ACC112 (cell line): ENCODE data around the gene SH3GL1.

Source experiments
- H2AFZ ChIP-seq: fragments of 200-600 bp; sonication (generic); one replicate; pipeline ENCODE4 v1.6.0; 2017; ENCODE audit warnings: antibody characterized with exemption, low read length; ENCODE audit not compliant: unreplicated experiment
- H3K27ac ChIP-seq: fragments of 200-600 bp; sonication (generic); 2 replicates; pipeline ENCODE4 v1.5.1; 2014; ENCODE audit warnings: low read depth, mild to moderate bottlenecking, antibody characterized with exemption, low read length, moderate library complexity
- H3K27me3 ChIP-seq: fragments of 200-600 bp; sonication (generic); 2 replicates; pipeline ENCODE4 v1.6.1; 2014; ENCODE audit warnings: mild to moderate bottlenecking, antibody characterized with exemption, low read length, moderate library complexity, mixed read lengths; ENCODE audit not compliant: insufficient read depth
- H3K36me3 ChIP-seq: fragments of 200-600 bp; sonication (generic); 2 replicates; pipeline ENCODE4 v1.6.1; 2016; ENCODE audit warnings: mild to moderate bottlenecking, antibody characterized with exemption, low read length, moderate library complexity, mixed read lengths; ENCODE audit not compliant: insufficient read depth
- H3K4me1 ChIP-seq: fragments of 200-600 bp; sonication (generic); one replicate; pipeline ENCODE4 v1.6.1; 2016; ENCODE audit warnings: low read length, mixed read lengths; ENCODE audit not compliant: insufficient read depth, unreplicated experiment, control insufficient read depth
- H3K4me3 ChIP-seq: fragments of 200-600 bp; sonication (generic); 2 replicates; pipeline ENCODE4 v1.5.1; 2014; ENCODE audit warnings: mild to moderate bottlenecking, low read depth, low read length
- H3K79me2 ChIP-seq: fragments of 200-600 bp; sonication (generic); one replicate; pipeline ENCODE4 v1.6.0; 2016; ENCODE audit warnings: low read length; ENCODE audit not compliant: control insufficient read depth, unreplicated experiment, insufficient read depth

Gene SH3GL1

GRCh38 chr19:4400135-4400936 lies at the start of gene SH3GL1:
SH3GL1 (minus strand) TSS chr19:4400547; CDS start chr19:4400368, 179 bp downstream.
- Histone ChIP-seq H3K27me3 (no peaks in the 10 kb centered on the region), H2AFZ (peak within 1 kb of the TSS; percentile 38)

GRCh38 chr19:4449639-4450028 lies 49.3 kb upstream of the SH3GL1 start:
- no peaks in the 10 kb centered on the region for H3K36me3 ChIP-seq

More at GRCh38 chr19:4400135-4400936, at the start of gene SH3GL1:
- Histone ChIP-seq H3K4me3 (peak within 1 kb of the TSS; percentile 98), H3K4me1 (peaks cover 22% of the 10 kb centered on the region), H3K79me2 (peaks cover 73% of the 10 kb centered on the region), H3K27ac (peak within 1 kb of the TSS; percentile 77), H3K36me3 (no peaks in the 10 kb centered on the region; the same call in 1 of the 2 replicates)

GRCh38 chr19:4449022-4449638 lies 48.8 kb upstream of the SH3GL1 start:
- Histone ChIP-seq H3K4me1 (no peaks in the 10 kb centered on the region), H3K27ac (no peak overlapping the region), H3K27me3 (no peaks in the 10 kb centered on the region), H3K36me3 (no peaks in the 10 kb centered on the region), H3K79me2 (peaks cover 6% of the 10 kb centered on the region), H3K4me3 (no peak overlapping the region), H2AFZ (no peak overlapping the region)

More at GRCh38 chr19:4449639-4450028, 49.3 kb upstream of the SH3GL1 start:
- no peak overlapping the region for H2AFZ ChIP-seq
- peaks cover 3% of the 10 kb centered on the region for H3K4me1 ChIP-seq
- no peaks in the 10 kb centered on the region for H3K27me3 ChIP-seq
- H3K4me3 ChIP-seq, result no peak overlapping the region
- H3K79me2 ChIP-seq, result peaks cover 11% of the 10 kb centered on the region
- H3K27ac ChIP-seq, result no peak overlapping the region

GRCh38 chr19:4448147-4448985 lies 48.0 kb upstream of the SH3GL1 start:
- H3K27me3 ChIP-seq, result no peaks in the 10 kb centered on the region
- H3K27ac ChIP-seq, result no peak overlapping the region
- H2AFZ ChIP-seq, result no peak overlapping the region
- H3K36me3 ChIP-seq, result no peaks in the 10 kb centered on the region
- H3K79me2 ChIP-seq, result peaks cover 4% of the 10 kb centered on the region
- no peaks in the 10 kb centered on the region for H3K4me1 ChIP-seq
- no peak overlapping the region for H3K4me3 ChIP-seq

- Histone ChIP-seq H3K79me2 (no peaks in the 10 kb centered on the region), H3K4me3 (no peak overlapping the region), H3K27ac (no peak overlapping the region), H3K4me1 (no peaks in the 10 kb centered on the region), H3K27me3 (no peaks in the 10 kb centered on the region), H3K36me3 (no peaks in the 10 kb centered on the region), H2AFZ (no peak overlapping the region)
These were observed 47.2 kb upstream of the SH3GL1 start for GRCh38 chr19:4447327-4448146.

GRCh38 chr19:4446704-4447200 lies 46.4 kb upstream of the SH3GL1 start:
- Histone ChIP-seq H3K36me3 (no peaks in the 10 kb centered on the region), H2AFZ (no peak overlapping the region), H3K4me3 (no peak overlapping the region), H3K4me1 (no peaks in the 10 kb centered on the region), H3K27ac (no peak overlapping the region), H3K79me2 (no peaks in the 10 kb centered on the region), H3K27me3 (no peaks in the 10 kb centered on the region)

GRCh38 chr19:4445963-4446703 lies 45.8 kb upstream of the SH3GL1 start:
- Histone ChIP-seq H2AFZ (no peak overlapping the region), H3K4me3 (no peak overlapping the region), H3K27me3 (no peaks in the 10 kb centered on the region), H3K79me2 (no peaks in the 10 kb centered on the region), H3K36me3 (no peaks in the 10 kb centered on the region), H3K27ac (no peak overlapping the region), H3K4me1 (no peaks in the 10 kb centered on the region)

GRCh38 chr19:4444765-4445741 lies 44.7 kb upstream of the SH3GL1 start:
- Histone ChIP-seq H3K27me3 (no peaks in the 10 kb centered on the region), H3K36me3 (no peaks in the 10 kb centered on the region), H3K79me2 (no peaks in the 10 kb centered on the region), H3K27ac (no peak overlapping the region), H3K4me1 (no peaks in the 10 kb centered on the region), H2AFZ (no peak overlapping the region), H3K4me3 (no peak overlapping the region)
